ENCODE data around the gene ELL.
A peak's percentile ranks its signal among the peaks of the same experiment; 100 is the strongest.

Gene ELL

DNA sequence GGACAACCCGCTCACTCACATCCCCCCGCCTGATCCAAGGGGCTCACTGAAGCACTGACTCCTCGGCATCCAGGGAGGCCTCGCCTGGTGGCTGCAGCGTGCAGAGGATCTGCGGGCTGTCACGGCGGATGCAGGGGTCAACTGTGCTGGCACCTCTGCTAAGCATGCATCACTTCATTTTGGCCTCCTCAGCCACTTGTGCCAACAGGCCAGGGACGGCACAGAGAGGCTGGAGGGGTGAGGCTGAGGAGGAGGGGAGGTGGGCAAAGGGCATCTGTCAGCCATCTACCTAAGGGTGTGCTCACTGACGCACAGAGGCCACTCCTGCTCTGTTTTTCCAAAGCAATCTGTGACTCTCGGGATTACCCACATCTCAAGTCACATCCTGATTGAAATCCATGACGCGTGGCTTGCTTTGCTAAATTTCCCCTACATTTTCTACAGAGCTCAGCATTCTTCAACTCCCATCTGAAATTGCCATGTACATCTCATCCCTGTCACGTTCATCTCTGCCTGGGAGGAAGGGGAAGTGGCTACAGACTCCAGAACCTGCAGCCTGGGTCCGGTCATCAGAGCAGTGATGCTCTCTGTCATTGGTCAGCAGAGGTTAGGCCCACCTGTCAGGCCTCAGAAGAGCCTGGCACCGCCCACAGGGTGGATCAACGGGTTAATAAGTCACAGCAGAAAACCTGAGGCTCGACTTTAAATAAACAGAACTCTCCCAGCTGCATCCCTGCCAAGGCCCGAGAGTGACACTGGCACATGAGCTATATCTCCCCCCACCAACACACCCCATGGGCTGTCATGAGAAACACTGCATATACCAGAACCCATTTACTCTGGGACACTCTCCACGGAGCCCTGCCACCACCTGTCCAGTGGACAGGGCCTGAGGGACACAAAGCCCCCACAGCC lies 17.6 kb downstream of the ELL start:
- DNase-seq, result no peak

DNA sequence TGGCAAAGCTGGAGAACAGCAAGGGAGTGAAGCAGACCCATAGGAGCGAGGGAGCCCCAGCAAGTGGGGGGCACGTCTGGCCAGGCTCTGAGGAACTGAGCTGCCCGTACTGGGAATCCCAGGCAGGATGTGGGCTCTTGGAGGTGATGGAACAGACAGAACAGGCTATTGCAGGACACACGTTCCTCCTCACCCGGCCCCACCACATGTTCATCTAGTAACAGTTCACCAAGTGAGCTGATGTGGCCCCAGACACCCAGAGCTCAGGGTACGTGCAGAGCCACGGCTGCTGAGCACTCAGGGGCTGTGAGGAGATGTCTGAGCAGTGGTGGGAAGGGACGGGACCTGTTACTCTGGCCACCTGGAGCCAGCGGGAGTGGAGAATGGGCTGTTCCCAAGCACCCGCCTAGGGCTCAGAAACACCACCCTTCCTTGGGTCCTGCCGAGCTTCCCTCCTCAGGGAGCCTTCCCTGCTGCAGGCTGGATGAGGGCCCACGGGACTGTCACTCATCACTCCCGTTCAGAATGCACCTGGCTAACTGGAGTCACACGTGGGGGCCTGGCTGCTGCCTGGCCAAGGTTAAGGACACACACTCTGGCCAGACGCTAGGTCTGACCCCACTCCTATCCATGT lies 18.4 kb downstream of the ELL start:
- no peak for DNase-seq

DNA sequence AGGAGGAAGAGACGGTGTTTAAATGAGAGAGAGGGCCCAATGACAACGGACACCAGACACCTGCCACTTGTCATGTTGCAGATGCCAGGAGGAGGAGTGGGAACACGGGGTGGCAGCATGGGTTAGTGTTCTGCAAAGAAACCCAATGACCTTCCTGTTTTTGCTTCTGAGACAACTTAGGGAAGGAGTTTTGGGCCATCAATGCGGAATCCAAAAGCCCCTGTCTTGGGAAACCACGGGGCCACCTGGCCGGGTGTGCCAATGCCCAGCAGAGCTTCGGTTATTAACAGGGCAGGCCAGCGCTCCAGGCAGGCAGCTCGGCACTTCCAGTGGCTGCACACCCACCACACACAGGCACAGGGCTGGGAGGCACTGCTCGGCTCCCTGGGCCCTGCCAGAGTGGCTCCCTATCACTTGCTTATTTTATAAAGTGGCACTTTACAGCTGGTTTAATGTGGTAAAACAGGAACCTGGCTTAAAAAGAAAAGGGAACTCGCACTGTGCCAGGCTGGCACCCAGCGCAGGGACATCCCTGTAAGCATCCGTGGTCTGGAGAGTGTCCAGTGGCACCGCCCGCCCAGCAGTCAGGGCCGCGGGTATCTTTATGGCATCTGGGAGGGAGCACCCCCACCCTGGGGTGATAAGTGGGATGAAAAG lies 19.1 kb downstream of the ELL start:
- DNase-seq, result no peak

DNA sequence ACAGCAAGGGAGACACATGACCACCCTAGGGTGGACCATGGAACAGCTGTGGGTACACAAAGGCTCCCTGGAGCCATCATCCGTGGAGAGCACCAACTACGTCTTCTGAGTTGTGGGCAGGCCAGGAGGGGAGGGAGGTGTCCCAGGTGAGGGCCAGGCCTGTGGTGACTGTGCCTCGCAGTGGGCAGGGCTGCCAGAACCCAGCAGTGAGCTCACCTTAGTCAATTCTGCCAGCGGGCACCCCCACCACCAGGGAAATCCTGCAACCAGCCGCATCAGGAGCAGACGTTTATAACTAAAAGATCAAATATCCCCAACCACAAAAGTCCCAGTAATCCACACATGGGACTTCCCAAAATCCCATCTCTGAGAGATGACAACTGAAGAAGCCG lies 19.6 kb downstream of the ELL start:
- no peak for DNase-seq

DNA sequence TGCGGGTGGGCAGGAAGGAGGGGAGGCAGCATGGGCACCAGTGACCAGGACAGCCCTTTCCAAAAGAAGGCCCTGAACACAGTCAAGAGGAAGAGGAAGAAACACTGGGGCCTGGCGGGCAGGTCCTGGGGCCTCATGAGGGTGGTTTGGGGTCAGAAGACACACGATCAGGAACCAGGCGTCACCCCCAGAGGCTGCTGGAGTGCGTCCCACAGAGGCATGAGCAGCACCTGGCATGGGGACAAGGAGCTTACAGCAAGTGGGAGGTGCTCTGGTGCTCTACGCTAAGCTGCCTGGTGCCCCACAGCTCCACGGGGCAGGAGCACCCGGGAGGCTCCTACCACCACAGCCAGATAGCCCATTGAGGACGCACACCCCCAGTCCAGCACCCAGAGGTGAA lies 20.0 kb downstream of the ELL start:
- DNase-seq, result no peak

DNA sequence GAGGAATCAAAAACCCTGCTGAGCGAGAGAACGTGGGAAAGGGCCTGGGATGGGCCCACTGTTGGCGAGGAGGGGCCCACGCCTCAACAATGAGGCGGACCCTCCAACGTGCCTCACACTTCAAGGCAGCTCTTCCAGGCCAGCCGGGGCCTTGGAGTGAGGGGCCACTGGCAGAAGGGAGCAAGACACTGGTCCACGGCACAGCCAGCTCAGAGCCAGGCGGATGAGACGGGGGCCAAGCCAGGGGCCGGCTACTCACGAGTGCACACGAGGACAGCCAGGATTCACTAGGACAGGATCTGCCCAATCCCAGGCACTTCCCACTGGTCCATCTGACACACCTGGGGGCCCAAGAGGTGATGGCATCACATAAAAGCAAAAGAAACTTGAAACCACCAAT lies 20.5 kb downstream of the ELL start:
- no peak for DNase-seq

DNA sequence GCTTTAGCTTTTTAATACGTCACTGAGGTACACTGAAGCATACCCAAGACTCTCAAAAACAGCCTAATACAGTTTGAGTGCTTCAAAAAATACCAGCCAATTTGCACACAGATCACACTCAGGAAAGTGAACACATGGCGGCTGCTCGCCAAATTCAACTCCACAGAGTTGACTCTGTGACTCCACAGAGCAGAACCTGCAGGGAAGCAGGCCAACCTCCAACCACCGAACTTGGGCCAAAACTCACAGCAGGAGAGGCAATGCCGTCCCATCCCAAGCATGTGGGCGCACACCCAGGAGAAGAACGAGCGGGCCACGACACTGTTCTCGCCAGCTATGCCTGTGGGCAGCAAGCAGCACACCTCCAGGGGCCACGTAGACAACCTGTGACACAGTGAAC lies 21.1 kb downstream of the ELL start:
- no peak for DNase-seq

DNA sequence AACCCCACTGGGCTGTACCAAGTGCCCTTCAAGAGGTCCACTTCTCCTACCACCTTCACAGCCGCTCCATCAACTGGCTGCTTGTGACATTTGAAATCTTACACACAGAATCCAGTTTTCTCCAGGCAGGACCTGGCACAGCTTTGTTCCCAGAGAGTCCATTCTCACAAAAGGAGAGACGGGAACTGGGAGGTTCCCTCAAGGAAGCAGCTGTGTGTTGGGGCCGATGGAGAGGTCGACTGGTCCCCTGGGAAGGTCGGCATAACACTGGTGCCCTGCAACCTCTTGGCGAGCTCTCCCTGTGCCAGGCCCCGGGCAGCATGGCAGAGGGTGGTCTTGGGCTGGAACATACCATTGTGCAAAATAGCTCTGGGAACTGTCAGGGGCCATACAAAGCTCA lies 21.5 kb downstream of the ELL start:
- no peak for DNase-seq

DNA sequence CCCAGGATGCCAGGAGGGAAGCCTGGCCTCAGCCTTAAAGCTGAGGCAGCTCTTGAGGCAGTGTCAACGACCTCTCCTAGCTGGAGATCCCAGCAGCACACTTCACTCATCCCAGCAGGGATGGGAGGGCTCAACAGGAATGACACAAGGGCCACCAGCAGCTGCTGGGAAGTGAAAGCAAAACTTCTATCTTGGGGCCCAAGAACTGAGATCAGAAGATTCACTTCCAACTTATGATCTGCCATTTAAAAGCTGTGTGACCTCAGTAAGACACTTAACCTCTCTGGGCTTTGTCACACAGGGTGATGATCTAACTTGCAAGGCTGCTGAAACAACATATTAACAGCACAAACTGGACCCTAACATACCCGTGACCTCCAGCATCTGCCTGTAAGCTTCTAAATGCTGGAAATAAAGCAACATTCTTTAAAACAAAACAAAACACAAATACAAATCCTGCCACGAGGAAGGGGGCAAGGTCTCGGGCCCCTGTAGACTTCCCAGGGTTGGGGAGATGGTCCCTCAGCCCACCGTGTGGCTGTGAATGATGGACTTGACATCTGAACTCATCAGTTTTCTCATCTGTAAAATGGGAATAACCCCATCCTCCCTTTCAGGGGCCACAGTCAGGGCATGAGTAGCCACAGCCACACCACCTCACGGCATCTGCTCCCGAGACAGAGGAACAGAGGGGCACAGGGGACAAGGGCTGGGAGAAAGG lies 22.7 kb downstream of the ELL start:
- no peak for DNase-seq

DNA sequence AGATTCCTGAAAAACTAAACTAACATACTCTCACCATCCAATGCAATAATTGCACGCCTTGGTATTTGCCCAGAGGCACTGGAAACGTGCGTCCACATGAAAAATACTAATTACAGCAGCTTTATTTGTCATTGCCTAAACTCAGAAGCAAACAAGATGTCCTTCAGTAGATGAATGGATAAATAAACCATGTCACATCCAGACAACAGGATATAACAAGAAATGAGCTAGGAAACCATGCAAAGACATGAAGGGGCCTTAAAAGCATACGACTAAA lies 25.0 kb downstream of the ELL start:
- no peak for DNase-seq

DNA sequence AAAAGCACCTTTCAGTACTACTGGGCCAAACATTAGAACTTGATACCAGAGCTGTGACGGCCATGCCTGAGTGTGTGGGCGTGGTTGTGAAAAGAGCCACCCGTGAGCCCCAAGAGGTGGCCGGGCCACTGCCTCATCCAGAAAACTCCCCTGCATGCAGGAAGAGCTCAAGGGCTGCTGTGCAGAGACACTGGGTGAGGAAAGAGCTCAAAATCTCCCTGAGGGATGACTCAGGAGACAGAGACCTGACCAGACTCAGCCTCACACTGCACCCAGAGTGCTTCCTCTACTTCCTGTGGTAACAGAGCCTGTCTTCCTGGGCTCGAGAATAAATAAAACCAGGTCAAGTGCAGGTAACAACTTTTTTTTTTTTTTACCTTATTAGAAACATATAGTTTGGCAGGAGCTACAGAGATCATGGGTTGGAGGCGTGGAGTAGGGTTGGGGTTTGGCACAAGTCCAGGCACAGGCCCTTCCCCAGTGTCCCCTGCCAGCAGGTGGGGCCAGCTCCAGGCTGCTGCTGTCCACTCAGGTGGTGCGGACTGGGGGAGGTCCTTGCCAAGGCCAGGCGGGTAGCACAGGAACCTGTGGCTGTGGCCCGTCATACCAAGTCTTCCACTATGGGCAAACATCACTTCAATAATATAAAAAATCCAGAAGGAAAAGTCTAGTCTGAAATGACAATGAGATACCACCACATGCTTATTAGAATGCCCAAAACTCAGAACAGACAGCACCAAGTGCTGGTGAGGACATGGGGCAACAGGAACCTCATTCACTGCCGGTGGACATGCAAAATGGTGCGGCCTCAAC lies 25.5 kb downstream of the ELL start:
- peak; percentile 50 for DNase-seq

DNA sequence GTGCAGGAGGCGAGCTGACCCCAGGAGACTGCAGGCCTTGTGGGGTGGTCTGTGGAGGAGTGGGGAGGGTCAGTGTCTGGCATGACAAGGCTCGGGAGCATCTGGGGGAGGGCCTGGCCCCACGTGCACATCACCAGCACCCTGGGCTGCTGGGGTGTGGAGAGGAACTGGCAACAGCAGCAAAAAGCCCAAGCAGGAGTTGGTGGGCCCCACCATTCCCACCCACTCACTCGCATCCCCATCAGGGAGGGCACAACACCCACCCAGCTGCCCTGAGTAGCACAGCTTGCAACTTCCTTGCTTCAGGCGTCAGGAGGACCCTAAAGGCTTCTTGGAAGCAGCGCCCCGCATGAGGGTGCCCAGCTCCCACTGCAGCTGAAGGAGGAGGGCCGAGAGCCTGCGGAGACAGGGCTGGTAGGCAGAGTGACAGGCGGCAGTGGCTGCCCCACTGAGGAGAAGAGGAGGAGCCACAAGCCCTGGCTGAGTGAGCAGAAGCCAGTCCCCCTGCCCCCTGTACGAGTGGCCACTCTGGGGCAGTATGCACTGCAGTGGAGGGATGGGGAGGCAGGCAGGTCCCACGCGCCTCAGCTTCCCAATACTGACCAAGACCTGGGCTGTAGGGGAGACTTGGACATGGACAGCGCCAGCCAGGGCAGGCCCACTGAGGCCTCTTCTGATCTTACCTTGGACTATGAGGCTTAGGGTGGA lies 26.5 kb downstream of the ELL start:
- DNase-seq, result no peak

DNA sequence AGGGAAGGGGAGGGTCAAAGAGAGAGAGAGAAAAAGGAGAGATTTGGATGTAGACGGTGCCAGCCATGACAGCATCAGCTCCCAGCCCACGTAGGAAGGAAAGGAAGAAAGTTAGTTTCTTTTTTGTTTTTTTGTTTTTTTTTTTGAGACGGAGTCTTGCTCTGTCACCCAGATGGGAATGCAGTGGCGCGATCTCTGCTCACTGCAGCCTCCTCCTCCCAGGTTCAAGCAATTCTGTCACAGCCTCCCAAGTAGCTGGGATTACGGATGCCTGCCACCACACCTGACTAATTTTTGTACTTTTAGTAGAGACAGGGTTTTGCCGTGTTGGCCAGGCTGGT lies 27.6 kb downstream of the ELL start:
- DNase-seq, result no peak

DNA sequence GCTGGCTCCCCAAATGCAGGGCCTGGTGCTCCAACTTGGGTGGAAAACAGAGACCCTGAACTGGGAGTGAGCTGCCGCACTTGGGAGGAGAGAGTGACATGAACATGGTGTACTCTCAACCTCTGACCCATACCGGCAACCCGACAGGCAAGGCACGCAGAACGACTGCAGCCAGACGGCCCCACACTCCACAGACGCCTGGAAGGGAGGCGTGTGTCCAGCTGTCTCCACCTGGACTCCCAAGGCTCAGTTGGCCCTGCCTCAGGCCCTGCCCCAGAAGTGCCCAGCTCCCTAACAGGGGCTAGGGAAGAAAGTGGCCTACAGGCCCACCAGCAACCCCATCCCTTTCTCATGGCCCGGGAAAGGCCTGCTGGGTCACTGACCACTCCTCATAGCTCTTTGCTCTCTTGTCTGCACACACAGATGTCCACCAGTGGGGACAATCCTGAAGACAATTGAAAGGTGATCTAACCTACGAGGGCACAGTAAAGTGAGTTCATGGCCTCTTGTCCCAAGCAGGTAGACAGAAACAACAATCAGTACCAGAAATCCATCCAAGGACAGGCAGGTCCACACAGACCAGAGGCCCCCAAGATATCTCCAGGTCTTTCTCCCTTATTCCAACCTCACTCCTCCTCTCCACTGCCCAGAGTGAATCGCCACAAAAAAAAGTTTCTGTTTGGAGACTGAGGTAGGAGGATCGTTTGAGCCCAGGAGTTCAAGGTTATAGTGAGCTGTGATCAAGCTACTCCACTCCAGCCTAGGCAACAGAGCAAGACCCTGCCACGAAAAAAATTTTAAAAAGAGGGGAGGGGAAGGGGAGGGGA lies 28.2 kb downstream of the ELL start:
- DNase-seq, result no peak

DNA sequence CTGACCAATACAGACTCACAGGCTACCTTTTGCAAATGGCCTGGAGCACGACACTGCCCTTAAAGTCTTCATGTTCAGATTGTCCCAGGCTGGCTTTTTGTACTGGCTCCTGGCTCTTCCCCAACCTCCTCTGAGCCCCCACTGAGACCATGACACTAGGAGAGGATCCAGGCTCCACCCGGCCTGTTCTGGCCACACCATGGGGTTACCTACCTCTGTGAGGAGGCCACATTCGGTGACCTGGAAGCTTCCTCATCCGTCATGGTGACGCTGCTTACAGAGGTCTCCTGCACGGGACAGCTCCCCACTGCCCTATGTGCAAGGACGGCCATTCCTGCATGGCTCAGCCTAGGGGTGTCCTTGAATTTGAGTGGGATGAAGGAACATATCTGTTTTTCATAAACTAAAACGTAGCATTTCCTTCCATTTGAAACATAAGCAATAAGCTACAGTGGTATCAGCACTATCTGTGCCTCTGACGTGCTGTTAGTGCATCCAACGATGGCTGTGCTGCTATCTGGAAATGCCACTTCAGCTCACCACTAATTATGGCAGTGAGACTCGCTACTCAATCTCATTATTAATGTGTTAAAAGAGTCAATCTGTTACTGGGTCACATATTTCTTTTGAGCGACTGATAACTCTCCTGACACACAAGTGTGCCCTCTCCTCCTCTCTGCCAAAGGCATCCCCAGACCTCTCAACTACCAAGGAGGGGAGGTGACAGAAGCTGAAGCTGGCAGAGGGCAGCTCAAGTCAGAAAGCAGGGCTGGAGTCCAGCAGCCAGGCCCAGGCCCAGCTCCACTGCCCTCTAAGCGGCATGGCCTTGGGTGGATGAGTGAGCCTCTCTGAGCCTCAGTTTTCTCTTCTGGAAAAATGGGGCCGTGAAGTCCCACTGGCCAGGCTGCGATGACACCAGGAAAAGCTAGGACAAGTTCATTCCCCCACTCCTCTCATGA lies 29.6 kb downstream of the ELL start:
- DNase-seq, result no peak

DNA sequence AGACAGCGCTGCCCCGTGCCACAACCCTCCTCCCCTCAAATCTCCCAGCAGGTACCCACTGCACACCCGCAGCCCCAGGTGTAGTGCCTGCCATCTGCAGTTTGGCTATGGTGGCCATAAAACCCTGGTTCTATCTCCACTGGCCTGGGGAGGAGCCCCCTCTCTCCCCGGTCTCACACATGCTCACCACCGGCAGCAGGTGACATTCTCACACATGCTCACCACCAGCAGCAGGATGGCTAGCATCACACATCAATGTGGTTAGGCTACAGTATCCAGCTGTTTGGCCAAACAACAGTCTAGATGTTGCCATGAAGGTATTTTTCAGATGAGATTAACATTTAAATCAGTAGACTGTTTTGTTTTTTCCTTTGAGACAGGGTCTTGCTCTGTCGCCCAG lies 31.1 kb downstream of the ELL start:
- no peak for DNase-seq

DNA sequence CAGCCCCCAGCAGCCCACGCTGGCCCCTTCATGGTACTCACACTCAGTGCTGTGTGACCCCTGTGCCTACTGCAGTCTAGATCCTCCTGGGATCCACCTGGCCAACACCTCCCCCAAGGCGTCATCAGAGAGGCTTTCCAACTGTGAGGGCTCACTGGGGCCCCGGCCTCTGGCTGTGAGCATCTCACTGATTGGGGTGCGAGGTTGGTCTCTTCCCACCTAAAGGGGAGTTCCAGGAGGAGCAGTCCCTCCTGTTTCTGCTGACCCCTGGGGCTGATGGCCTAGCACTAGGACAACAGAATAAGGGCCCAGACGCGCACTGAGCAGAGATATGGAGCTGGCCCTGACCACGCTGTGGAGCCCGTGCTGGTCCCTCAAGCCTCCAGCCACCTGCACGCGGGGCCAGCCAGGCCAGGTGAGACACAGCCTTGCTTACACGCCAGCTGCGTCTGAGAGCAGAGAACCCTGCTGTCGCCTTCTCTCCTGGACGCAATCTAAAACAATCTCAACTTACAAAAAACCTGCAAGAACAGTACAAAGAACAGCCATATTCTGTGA lies 32.2 kb downstream of the ELL start:
- no peak for DNase-seq

DNA sequence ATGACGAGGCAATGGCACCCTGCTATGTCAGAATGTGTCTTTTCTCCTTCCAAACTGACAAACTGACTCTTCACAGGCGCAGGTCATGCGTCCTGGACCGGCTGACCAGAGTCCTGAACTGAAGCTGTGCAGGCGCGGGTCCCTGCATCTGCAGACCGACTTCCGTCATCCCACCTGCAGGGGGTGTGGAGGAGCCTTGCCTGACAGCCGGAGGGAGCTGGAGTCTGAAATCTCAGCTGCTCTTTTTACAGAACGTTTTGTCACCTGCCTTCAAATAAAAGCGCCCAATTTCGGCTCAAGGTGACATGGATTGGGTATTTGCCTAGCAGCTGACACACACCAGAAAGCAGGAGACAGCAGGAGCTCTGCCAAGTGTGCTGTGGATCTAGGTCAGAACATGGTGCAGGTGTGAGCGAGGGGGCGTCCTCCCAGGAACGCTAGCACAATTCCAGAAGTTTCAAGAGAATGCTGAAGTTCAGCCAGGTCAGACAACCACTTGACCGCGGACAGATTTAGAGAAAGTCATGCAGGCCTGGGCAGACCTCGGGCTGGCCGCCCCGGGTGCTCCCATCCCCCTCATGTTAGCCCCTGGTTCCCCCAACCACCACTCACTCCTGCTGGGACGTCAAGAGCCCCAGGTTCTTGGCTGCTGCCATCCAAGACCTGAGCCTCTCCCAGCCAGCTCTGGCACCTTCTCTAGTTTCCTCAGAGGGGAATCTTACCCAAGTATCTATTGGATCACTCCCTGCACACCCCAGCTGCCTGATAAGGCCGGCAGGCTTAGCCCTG lies 32.8 kb downstream of the ELL start:
- DNase-seq, result no peak

DNA sequence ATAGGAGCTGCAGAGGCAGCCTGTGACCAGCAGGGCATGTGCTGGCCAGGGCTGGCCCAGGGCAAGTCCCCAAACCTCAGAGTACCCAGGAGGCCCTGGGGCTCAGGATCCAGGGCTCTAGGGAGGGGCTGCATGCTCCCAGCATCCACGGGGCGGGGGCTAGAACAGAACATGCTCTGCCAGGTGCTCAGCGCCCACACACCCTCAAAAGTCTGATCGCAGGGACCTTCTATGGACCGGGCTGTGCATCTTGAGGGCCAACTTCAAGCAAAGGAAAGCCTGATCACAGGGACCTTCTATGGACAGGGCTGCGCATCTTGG lies 33.5 kb downstream of the ELL start:
- no peak for DNase-seq

Measured in activated CD4-positive, CD25-positive, alpha-beta regulatory T cell treated with anti-CD3 and anti-CD28 coated beads, Interleukin-2, amount 50 U/mL, for 72 hours (primary cell).